ENCODE measurements around the gene HOXD12.

HOXD12 gene

GRCh38 chr2:176136374-176137251, 37.0 kb downstream of the HOXD12 start:
- DNase-seq: peak in 1 of 2 experiments; percentile 3

GRCh38 chr2:176137252-176137580, 37.6 kb downstream of the HOXD12 start:
- no peak for DNase-seq

GRCh38 chr2:176137906-176138305, 38.3 kb downstream of the HOXD12 start:
- DNase-seq: no peak

- DNase-seq: no peak
These were observed 38.9 kb downstream of the HOXD12 start for GRCh38 chr2:176138526-176138922.

GRCh38 chr2:176138923-176139660, 39.5 kb downstream of the HOXD12 start:
- DNase-seq: peak in 1 of 2 experiments; percentile 1

GRCh38 chr2:176139661-176140512, 40.3 kb downstream of the HOXD12 start:
- no peak for DNase-seq

- DNase-seq: peak; percentile 63 to 67
These were observed 41.1 kb downstream of the HOXD12 start for GRCh38 chr2:176140513-176141317.

- DNase-seq: no peak
These were observed 42.7 kb downstream of the HOXD12 start for GRCh38 chr2:176142281-176142680.

GRCh38 chr2:176145085-176145969, 45.7 kb downstream of the HOXD12 start:
- DNase-seq: no peak

GRCh38 chr2:176146101-176146500, 46.5 kb downstream of the HOXD12 start:
- no peak for DNase-seq

- no peak for DNase-seq
These were observed 47.0 kb downstream of the HOXD12 start for GRCh38 chr2:176146645-176147044.

- no peak for DNase-seq
These were observed 47.7 kb downstream of the HOXD12 start for GRCh38 chr2:176147210-176147799.

GRCh38 chr2:176147800-176148496, 48.4 kb downstream of the HOXD12 start:
- no peak for DNase-seq

- DNase-seq: no peak
These were observed 49.3 kb downstream of the HOXD12 start for GRCh38 chr2:176148751-176149421.

- no peak for DNase-seq
These were observed 49.9 kb downstream of the HOXD12 start for GRCh38 chr2:176149481-176149938.

- DNase-seq: no peak
These were observed 50.5 kb downstream of the HOXD12 start for GRCh38 chr2:176149939-176150583.

GRCh38 chr2:176150584-176151441, 51.2 kb downstream of the HOXD12 start:
- DNase-seq: no peak

Measured in activated CD4-positive, alpha-beta T cell treated with anti-CD3 and anti-CD28 coated beads, Interleukin-2, amount 50 U/mL, for 48 hours (primary cell).